Small intestine (tissue), 7 donors: ENCODE results near the gene RNU1-3. TPM values are rescaled to one million over a fixed set of nuclear protein-coding genes. Genes with fewer than 3 reads are reported as not detected.
A peak's percentile ranks its signal among the peaks of the same experiment; 100 is the strongest.
"Not testable (repeated sequence)": the region's sequence is repeated elsewhere in the genome, so short reads cannot be mapped to it uniquely, and the experiment has no call there.

Experiments
- DNase-seq, 2 donors: peaks; one replicate each; pipeline versions ENCODE4 v3.0.0 to v3.0.0-alpha.2; 2013
- FAIRE-seq: peaks from 2 replicates; lab custom pipeline; 2012; peaks lifted over from hg19 to GRCh38; lab: Jason Lieb, UNC
- H3K27ac ChIP-seq, 3 donors: one replicate each; pipeline ENCODE4 v1.5.1; 2013; ENCODE audit warnings: low read length in 2 of 3, mild to moderate bottlenecking in 2 of 3, control low read depth in 1 of 3, inconsistent platforms in 1 of 3, low read depth in 1 of 3, moderate library complexity in 1 of 3
- H3K27me3 ChIP-seq, 3 donors: one replicate each; pipeline ENCODE4 v1.6.1; 2013; ENCODE audit warnings: low read length in 3 of 3, inconsistent platforms in 1 of 3; ENCODE audit not compliant: control insufficient read depth in 3 of 3, insufficient read depth in 3 of 3
- H3K36me3 ChIP-seq, 3 donors: one replicate each; pipeline ENCODE4 v1.6.1; 2013; ENCODE audit warnings: low read length in 3 of 3, inconsistent platforms in 1 of 3, low read depth in 1 of 3, mild to moderate bottlenecking in 1 of 3, moderate library complexity in 1 of 3; ENCODE audit not compliant: control insufficient read depth in 3 of 3, insufficient read depth in 2 of 3
- H3K4me1 ChIP-seq, 3 donors: one replicate each; pipeline ENCODE4 v1.6.1; 2013; ENCODE audit warnings: low read length in 2 of 3, inconsistent platforms in 1 of 3, low read depth in 1 of 3, mild to moderate bottlenecking in 1 of 3, moderate library complexity in 1 of 3; ENCODE audit not compliant: control insufficient read depth in 3 of 3, insufficient read depth in 2 of 3
- H3K4me3 ChIP-seq, 3 donors: one replicate each; pipeline ENCODE4 v1.5.1; 2013; ENCODE audit warnings: low read length in 3 of 3, control low read depth in 1 of 3, inconsistent platforms in 1 of 3, low read depth in 1 of 3, mild to moderate bottlenecking in 1 of 3, moderate library complexity in 1 of 3
- H3K9me3 ChIP-seq, 2 donors: one replicate each; pipeline ENCODE4 v1.6.1; 2013; ENCODE audit warnings: low read depth in 1 of 2, low read length in 1 of 2; ENCODE audit not compliant: control insufficient read depth in 2 of 2, insufficient read depth in 1 of 2
- WGBS, 3 donors: extraction: QIAGEN DNeasy Blood & Tissue Kit; methylation state at CpG; one replicate each; pipeline ENCODE4 v1.1.7; 2013; 5-methylcytosine and 5-hydroxymethylcytosine counted together
- polyA plus RNA-seq, 4 donors: library from polyadenylated mRNA; stranded (reverse) in 3 of 4; unstranded in 1 of 4; fragments of 200-250 nt in 3 of 4; fragments of 120-200 nt in 1 of 4; gene quantifications; one replicate each; pipeline versions ENCODE4 v1.2.1 to v1.2.3, GENCODE V29; 2013
- donor health status: healthy with polysubstance abuse.
- donor health status: control.
- donor health status: control.
- donor health status: Bipolar disorder and iron deficiency.
- donor health status: healthy.

Gene RNU1-3
- polyA plus RNA-seq, 4 donors = not detected

DNA sequence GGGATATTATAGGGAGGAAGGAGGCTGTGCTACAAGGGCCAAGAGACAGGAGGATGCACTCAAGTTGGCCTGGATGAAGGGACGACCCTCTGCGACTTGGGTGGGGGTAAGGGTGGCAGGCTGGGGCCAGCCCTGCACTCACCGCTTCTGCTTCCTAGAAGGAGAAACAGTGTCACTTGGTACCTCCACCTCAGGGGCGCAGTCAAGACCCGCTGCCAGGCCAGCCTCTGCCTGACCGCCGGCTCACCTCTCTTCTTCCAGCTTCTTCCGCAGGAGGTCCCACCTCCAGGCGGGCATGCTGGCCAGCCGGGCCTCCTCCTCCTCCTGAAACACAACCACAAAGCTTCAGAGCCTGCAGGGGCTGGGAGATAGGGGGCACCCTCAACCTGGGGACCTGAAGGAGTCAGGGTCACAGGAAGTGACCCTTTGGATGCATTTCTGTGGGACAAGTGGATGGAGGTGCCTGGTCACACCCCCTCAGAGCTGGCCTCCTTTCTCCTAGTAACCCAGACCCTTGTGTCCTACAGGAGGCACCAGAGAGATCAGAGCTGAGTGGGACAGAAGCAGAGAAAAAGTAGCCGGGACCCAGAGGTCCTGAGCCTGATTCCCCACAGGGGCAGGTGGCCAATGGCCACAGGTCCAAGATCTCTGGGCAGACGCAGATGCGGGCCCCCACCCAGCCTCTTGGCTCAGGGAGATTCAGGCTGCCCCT lies 24.4 kb upstream of the RNU1-3 start:
- H3K36me3 ChIP-seq, FAIRE-seq, DNase-seq, H3K4me1 ChIP-seq, H3K27ac ChIP-seq, H3K27me3 ChIP-seq, H3K9me3 ChIP-seq, H3K4me3 ChIP-seq: not testable (repeated sequence)
- 90 to 97% methylated on average over 5 to 7 of the region's 13 CpGs; no CpG with 5 or more reads in 1 of the 3 donors for WGBS, 3 donors

DNA sequence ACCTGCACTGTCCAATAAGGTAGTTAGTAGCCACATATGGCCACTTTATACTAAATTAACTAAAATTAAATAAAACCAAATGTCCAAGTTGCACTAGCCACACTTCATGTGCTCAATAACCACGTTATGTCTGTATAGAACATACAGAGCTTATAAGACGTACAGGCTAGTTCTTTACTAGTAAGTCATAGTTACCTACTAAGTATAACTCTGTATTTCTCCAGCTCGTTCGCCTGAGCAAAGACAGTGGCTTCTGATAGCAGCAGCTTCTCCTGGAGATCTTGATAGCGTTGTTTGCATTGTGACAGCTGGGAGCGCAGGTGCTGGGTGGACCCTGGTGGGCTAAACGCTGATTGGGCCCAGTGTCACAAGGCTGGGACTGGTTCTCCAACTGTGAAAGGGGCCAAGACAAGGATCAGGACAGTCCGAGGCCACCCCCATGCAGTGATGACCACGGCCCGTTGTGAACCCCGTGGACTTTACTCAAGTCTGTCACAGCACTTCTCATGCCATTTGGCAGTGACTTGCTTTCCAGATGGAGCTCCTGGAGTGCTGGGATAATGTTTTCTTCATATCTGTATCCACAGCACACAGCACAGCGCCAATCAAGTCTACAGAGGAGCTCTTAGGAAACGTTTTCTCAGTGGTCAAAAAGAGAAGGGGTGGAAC lies 20.5 kb upstream of the RNU1-3 start:
- H3K9me3 ChIP-seq, FAIRE-seq, H3K4me3 ChIP-seq, H3K27ac ChIP-seq, H3K4me1 ChIP-seq, H3K27me3 ChIP-seq, H3K36me3 ChIP-seq: not testable (repeated sequence)
- 53 to 69% (median 55%) methylated on average over 12 to 13 of the region's 13 CpGs for WGBS, 3 donors
- peak in 1 of 2 donors; percentile 58 for DNase-seq

DNA sequence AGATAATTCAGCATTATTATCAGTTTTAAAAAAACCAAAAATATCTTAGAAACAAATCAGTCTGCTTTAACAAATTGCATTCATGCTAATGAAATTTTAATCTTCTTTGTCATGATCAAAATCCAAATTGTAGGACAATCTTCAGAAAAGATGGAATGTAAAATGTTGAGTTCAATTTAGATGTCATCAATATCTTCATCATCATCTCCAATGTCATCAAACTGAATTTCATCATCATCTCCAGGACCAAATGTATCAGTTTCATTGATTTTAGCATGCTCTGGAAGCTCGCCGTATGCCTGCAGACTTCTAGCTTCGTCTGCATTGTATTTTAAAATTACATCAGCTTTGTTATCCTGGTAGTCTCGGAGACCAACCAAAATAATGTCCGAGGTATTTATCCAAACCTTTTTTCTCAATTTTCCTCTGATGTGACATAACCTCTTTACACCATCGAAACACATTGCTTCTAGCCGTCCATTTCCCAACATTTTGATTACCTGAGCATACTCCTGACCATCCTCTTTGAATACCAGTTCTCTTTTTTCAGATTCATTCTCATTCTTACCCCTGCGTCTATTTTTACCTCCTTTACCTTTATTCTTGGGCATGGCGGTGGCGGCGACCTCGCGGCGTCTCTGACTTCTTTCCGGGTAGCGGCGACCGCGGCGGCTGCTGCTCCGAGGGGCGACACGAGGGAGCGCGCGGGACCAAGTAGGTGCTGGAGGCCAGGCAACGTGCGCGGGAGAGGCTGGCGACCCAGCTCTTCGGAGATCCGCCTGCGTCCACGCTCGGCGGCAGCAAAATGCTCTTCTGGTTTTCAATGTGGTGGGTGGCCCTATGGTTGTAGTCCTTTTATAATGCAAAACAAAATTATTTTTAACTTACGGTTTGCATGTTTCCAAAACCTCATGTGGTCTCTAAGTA lies 19.0 kb upstream of the RNU1-3 start:
- H3K4me3 ChIP-seq, FAIRE-seq, H3K27me3 ChIP-seq, H3K27ac ChIP-seq, DNase-seq, H3K36me3 ChIP-seq, H3K9me3 ChIP-seq, H3K4me1 ChIP-seq: not testable (repeated sequence)
- 28 to 59% (median 47%) methylated on average over 26 to 32 of the region's 37 CpGs for WGBS, 3 donors

DNA sequence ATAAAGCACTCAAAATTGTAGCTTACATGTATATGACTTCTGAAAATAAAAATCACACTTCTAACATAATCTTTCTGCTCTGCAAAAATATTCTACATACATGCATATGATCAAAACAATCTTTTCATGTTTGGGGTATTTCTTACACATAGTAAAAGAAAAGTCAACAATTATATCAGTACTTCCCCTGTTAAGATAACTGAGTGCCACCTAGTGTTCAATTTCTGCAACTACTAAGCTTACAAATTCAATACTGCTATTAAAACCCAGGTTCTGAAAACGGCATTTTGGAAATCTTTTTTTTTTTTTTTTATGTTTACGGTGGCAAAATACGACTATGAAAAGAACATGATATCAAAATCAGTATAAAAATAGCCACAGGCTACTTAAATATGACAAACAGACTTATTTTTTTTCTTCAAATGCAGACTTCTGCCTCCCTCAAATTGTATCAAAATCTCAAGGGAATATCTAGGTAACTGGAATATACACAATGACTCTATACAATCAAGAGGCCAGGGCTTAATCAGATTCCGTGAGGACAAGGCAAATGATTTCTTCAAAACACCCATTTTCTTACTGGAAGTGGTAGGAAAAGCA lies 18.1 kb upstream of the RNU1-3 start:
- not testable (repeated sequence) for H3K27me3 ChIP-seq, DNase-seq, H3K27ac ChIP-seq, H3K4me3 ChIP-seq, H3K4me1 ChIP-seq, FAIRE-seq, H3K9me3 ChIP-seq, H3K36me3 ChIP-seq
- WGBS, 3 donors = 0% methylated on average over 3 of the region's 4 CpGs; no CpG with 5 or more reads in 1 of the 3 donors

DNA sequence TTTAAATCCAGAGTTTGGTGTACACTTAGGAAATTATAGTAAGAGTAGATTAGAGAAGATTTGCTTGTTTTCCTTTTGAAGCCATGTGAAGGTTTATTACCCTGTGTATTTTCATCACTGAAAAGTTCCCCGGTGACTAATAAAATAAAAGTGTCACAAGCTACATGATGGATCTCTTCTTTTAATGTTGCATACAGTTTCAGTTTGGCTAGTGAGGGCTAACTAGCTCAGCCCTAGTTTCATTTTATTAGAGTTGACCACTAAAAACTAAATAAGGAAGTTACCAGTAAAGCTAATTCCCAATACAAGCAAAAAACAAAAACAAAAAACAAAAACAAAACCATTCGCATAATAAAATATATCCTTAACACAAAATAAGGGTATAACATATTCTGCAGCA lies 17.4 kb upstream of the RNU1-3 start:
- not testable (repeated sequence) for FAIRE-seq, H3K27me3 ChIP-seq, H3K4me3 ChIP-seq, H3K27ac ChIP-seq, DNase-seq, H3K9me3 ChIP-seq, H3K4me1 ChIP-seq, H3K36me3 ChIP-seq
- 6 to 21% (median 18%) methylated on average over 1 of the region's 2 CpGs for WGBS, 3 donors

DNA sequence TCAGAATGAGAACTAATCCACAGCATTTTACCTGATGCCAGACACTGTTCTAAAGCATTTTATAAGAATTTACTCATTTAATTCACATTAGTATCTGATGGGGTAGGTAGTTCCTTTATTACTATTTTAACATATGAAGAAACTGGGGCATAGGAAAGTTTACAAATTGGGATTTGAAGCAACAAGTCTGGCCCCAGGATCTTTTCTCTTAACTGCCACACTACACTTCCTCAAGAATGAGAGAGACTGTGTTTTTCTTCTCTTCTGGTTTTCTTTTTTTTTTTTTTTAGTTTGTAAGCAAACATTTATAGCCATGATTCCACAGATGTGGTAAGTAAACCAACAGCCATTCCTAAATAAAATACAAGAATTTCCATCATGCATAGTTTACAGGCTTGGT lies 16.1 kb upstream of the RNU1-3 start:
- H3K36me3 ChIP-seq, FAIRE-seq, H3K4me1 ChIP-seq, H3K9me3 ChIP-seq, H3K4me3 ChIP-seq, DNase-seq, H3K27me3 ChIP-seq, H3K27ac ChIP-seq: not testable (repeated sequence)

DNA sequence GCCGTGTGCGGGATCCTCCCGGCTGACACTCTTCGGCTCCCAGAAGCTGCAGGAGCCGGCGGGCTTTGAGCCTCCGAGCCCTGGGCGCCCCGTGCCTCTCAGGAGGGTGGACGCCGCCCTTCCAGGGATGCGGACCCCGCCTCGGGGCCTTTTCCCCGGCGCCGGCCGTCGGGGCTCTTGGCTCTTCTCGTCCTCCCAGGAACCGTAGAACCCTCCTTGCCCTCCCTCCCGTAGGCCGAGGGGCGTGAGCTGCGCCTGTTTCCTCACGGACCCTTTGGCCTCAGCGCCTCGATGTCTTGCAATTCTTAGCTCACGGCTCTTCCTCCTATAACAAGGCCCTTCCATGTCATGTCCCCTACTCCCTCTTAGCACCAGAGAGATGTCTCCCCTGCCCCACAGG lies 13.6 kb upstream of the RNU1-3 start:
- not testable (repeated sequence) for H3K27ac ChIP-seq, DNase-seq, H3K36me3 ChIP-seq, H3K9me3 ChIP-seq, H3K4me3 ChIP-seq, H3K27me3 ChIP-seq, FAIRE-seq, H3K4me1 ChIP-seq
- WGBS, 3 donors = 37 to 63% (median 61%) methylated on average over 11 to 18 of the region's 29 CpGs
